SK-N-SH (cell line): ENCODE measurements around the gene EPB41L1. TPM values are rescaled to one million over a fixed set of nuclear protein-coding genes. Genes with fewer than 3 reads are reported as not detected.

Experiments
- CTCF ChIA-PET: fragments of 300-600, 350-600 bp; formaldehyde crosslinking; extraction: SDS; loops from one replicate; lab custom pipeline; 2021; lab: Yijun Ruan, JAX
- POLR2A ChIA-PET: fragments of 350-600 bp; sonication (Branson Sonifier 250); formaldehyde crosslinking; extraction: SDS; loops from one replicate; lab custom pipeline; 2020; ENCODE audit warnings: antibody characterized with exemption, inconsistent platforms; lab: Yijun Ruan, JAX
- DNase-seq: peaks from one replicate; pipeline ENCODE4 v3.0.0; 2012
- H2AFZ ChIP-seq: fragments of 200-600 bp; sonication (generic); 2 replicates; pipeline ENCODE4 v1.8.1; 2016; ENCODE audit warnings: antibody characterized with exemption, mild to moderate bottlenecking, low read depth
- H3F3A ChIP-seq: fragments of 200-600 bp; sonication (generic); replicated peaks from 2 replicates; pipeline ENCODE3; 2016; ENCODE audit warnings: antibody characterized with exemption, mild to moderate bottlenecking; ENCODE audit not compliant: insufficient read depth
- H3K27ac ChIP-seq, 2 experiments: fragments of 200-500 bp in 1 of 2; fragments of 200-600 bp in 1 of 2; sonication (Bioruptor generic) in 1 of 2; sonication (generic), shearing (Covaris generic) in 1 of 2; 2 replicates each; pipeline versions ENCODE4 v1.5.1 to v1.6.1; 2014 to 2016; ENCODE audit warnings: low read depth in 2 of 2, inconsistent platforms in 1 of 2, low read length in 1 of 2, mild to moderate bottlenecking in 1 of 2, mixed read lengths in 1 of 2
- H3K27me3 ChIP-seq: fragments of 200-600 bp; sonication (generic), shearing (Covaris generic); 2 replicates; pipeline ENCODE4 v1.6.1; 2016; ENCODE audit warnings: mixed run types; ENCODE audit not compliant: insufficient read depth
- H3K36me3 ChIP-seq, 2 experiments: fragments of 200-500 bp in 1 of 2; fragments of 200-600 bp in 1 of 2; sonication (Bioruptor generic) in 1 of 2; sonication (generic) in 1 of 2; replicated peaks in 1 of 2; 2 replicates each; pipeline versions ENCODE3 to v1.5.1; 2014 to 2016; ENCODE audit warnings: low read length in 1 of 2, mild to moderate bottlenecking in 1 of 2; ENCODE audit not compliant: insufficient read depth in 2 of 2, control insufficient read depth in 1 of 2
- H3K4me1 ChIP-seq, 2 experiments: fragments of 200-500 bp in 1 of 2; fragments of 200-600 bp in 1 of 2; sonication (Bioruptor generic) in 1 of 2; sonication (generic), shearing (Covaris generic) in 1 of 2; 2 replicates each; pipeline versions ENCODE4 v1.5.1 to v1.6.1; 2014 to 2016; ENCODE audit warnings: low read depth in 1 of 2, low read length in 1 of 2, mixed run types in 1 of 2; ENCODE audit not compliant: insufficient read depth in 2 of 2, control insufficient read depth in 1 of 2
- H3K4me2 ChIP-seq: fragments of 200-600 bp; sonication (generic), shearing (Covaris generic); 2 replicates; pipeline ENCODE4 v1.6.1; 2017; ENCODE audit warnings: mixed run types
- H3K4me3 ChIP-seq, 2 experiments: fragments of 200-500 bp in 1 of 2; fragments of 200-600 bp in 1 of 2; sonication (Bioruptor generic) in 1 of 2; sonication (generic), shearing (Covaris generic) in 1 of 2; 2 replicates each; pipeline versions ENCODE4 v1.5.1 to v1.8.1; 2014 to 2016; ENCODE audit warnings: low read depth in 2 of 2, inconsistent platforms in 1 of 2, low read length in 1 of 2, mild to moderate bottlenecking in 1 of 2, mixed read lengths in 1 of 2, moderate library complexity in 1 of 2
- H3K79me2 ChIP-seq: fragments of 200-600 bp; sonication (generic); 2 replicates; pipeline ENCODE4 v1.8.1; 2017; ENCODE audit warnings: mild to moderate bottlenecking; ENCODE audit not compliant: insufficient read depth
- H3K9ac ChIP-seq: fragments of 200-600 bp; sonication (generic); 2 replicates; pipeline ENCODE4 v1.6.1; 2017; ENCODE audit warnings: mixed run types
- H3K9me2 ChIP-seq: fragments of 200-600 bp; sonication (generic); 2 replicates; pipeline ENCODE4 v1.6.1; 2017; ENCODE audit warnings: mixed run types
- H3K9me3 ChIP-seq: fragments of 200-600 bp; sonication (generic); 2 replicates; pipeline ENCODE4 v1.6.1; 2017; ENCODE audit warnings: mixed run types, mild to moderate bottlenecking, moderate library complexity
- H4K20me1 ChIP-seq: fragments of 200-600 bp; sonication (generic); 2 replicates; pipeline ENCODE4 v1.6.1; 2017; ENCODE audit warnings: mild to moderate bottlenecking, mixed run types; ENCODE audit not compliant: insufficient read depth
- CTCF ChIP-seq: fragments of 200-600 bp; sonication (generic); IDR thresholded peaks from 2 replicates; pipeline ENCODE4 v1.6.1; 2017; ENCODE audit warnings: antibody characterized with exemption, mild to moderate bottlenecking, moderate library complexity
- ELF1 ChIP-seq: IDR thresholded peaks from 2 replicates; pipeline ENCODE4 v1.4.0; 2012
- FOSL2 ChIP-seq: IDR thresholded peaks from 2 replicates; pipeline ENCODE4 v1.4.0; 2012; ENCODE audit warnings: low read depth, mild to moderate bottlenecking, moderate library complexity, borderline replicate concordance
- GABPA ChIP-seq: IDR thresholded peaks from 2 replicates; pipeline ENCODE4 v1.4.0; 2012; ENCODE audit warnings: low read depth, mild to moderate bottlenecking
- IRF3 ChIP-seq: fragments of 150-350 bp; IDR thresholded peaks from 2 replicates; pipeline ENCODE4 v1.6.1; 2016; ENCODE audit warnings: mild to moderate bottlenecking, low read depth, low read length
- MXI1 ChIP-seq: IDR thresholded peaks from 2 replicates; pipeline ENCODE4 v1.6.1; 2012; ENCODE audit warnings: mild to moderate bottlenecking, low read depth, low read length, improper control_type of control experiment
- NFIC ChIP-seq: IDR thresholded peaks from 2 replicates; pipeline ENCODE4 v1.4.0; 2012; ENCODE audit warnings: borderline replicate concordance
- NRF1 ChIP-seq: IDR thresholded peaks from 2 replicates; pipeline ENCODE4 v1.6.1; 2012; ENCODE audit warnings: low read depth, mild to moderate bottlenecking, low read length
- PBX3 ChIP-seq: IDR thresholded peaks from 2 replicates; pipeline ENCODE4; 2012
- RFX5 ChIP-seq: IDR thresholded peaks from 2 replicates; pipeline ENCODE4 v1.6.1; 2012; ENCODE audit warnings: mild to moderate bottlenecking, improper control_type of control experiment, low read length
- SIN3A ChIP-seq: IDR thresholded peaks from 2 replicates; pipeline ENCODE4 v1.6.1; 2012; ENCODE audit warnings: low read depth, mild to moderate bottlenecking, low read length, moderate library complexity, borderline replicate concordance
- TAF1 ChIP-seq: IDR thresholded peaks from 2 replicates; pipeline ENCODE4 v1.6.1; 2012; ENCODE audit warnings: low read depth, mild to moderate bottlenecking, low read length, moderate library complexity, borderline replicate concordance
- TCF12 ChIP-seq: IDR thresholded peaks from 2 replicates; pipeline ENCODE4 v1.4.0; 2012
- ZBTB33 ChIP-seq: IDR thresholded peaks from 2 replicates; pipeline ENCODE4 v1.4.0; 2012; ENCODE audit warnings: low read depth, borderline replicate concordance
- WGBS: methylation state at CpG from one replicate; pipeline ENCODE4 v1.1.6; 2017; ENCODE audit warnings: low lambda C conversion rate; 5-methylcytosine and 5-hydroxymethylcytosine counted together
- polyA plus RNA-seq, 3 experiments: library from polyadenylated mRNA; depleted of rRNA; stranded (reverse); fragments of >200 nt; gene quantifications; 2 replicates each; pipeline ENCODE4 v1.2.3, GENCODE V29; 2012

Gene EPB41L1
- polyA plus RNA-seq, 1 of the 3 experiments (the other 2 are of a cell fraction): 26.1 TPM

GRCh38 chr20:36155991-36156390, 1.5 kb downstream of the EPB41L1 start (continued):
- TF ChIP-seq CTCF (no peak), NRF1 (no peak), RFX5 (no peak), FOSL2 (no peak), PBX3 (no peak), ELF1 (no peak), TCF12 (no peak), TAF1 (no peak), NFIC (no peak), MXI1 (no peak), GABPA (no peak), IRF3 (no peak)

- Histone ChIP-seq H3K27ac (no peak overlapping the region), H3K9me2 (no peaks in the 10 kb centered on the region), H3K9ac (no peak overlapping the region), H3K4me3 (no peak overlapping the region), H4K20me1 (peaks cover 15% of the 10 kb centered on the region), H3F3A (peaks cover 10% of the 10 kb centered on the region), H3K27me3 (no peaks in the 10 kb centered on the region), H3K4me2 (no peak overlapping the region), H3K4me1 (peaks cover 3 to 28% of the 10 kb centered on the region in 2 experiments; a peak in 2 of 4 replicates), H3K36me3 (no peaks in the 10 kb centered on the region), H2AFZ (no peak overlapping the region), H3K9me3 (no peaks in the 10 kb centered on the region), H3K79me2 (peaks cover 15% of the 10 kb centered on the region; the same call in 1 of the 2 replicates)
- CTCF ChIA-PET: interaction anchor here (0.5 to 11.1 kb wide), 20 partner anchors 10 to 616 kb away, joined by 3 to 178 read pairs (median 4); partner anchors contain the start of gene DSN1
- 50% methylated on average over 1 of the region's 1 CpG for WGBS
- DNase-seq: no peak
- POLR2A ChIA-PET: no interaction called here
- no peak for TF ChIP-seq ZBTB33
- TF ChIP-seq SIN3A: no peak
Observed at GRCh38 chr20:36157610-36158009, 3.1 kb downstream of the EPB41L1 start.
